ENCODE results near the gene TMPRSS2.

GRCh38 chr21:41497788-41498187 is 10.2 kb downstream of the TMPRSS2 start:
- no peak for TF ChIP-seq CTCF (IDR thresholded peaks at IDR 0.05)
- TF ChIP-seq EZH2phosphoT487 (IDR thresholded peaks at IDR 0.05): no peak
- no peak for TF ChIP-seq EZH2 (IDR thresholded peaks at IDR 0.05)
